Keratinocyte (primary cell): ENCODE data around the gene GNB1L. TPM values are rescaled to one million over a fixed set of nuclear protein-coding genes. Genes with fewer than 3 reads are reported as not detected.

Source experiments
- DNase-seq: peaks from one replicate; pipeline ENCODE4 v3.0.0-alpha.2; 2011; ENCODE audit warnings: low read depth, missing footprints, low spot score
- FAIRE-seq: peaks from 2 replicates; lab custom pipeline; 2011; peaks lifted over from hg19 to GRCh38; lab: Jason Lieb, UNC
- H2AFZ ChIP-seq: 2 replicates; pipeline ENCODE4 v1.6.0; 2012; ENCODE audit warnings: low read length, control low read depth, inconsistent platforms; ENCODE audit not compliant: control insufficient read depth
- H3K27ac ChIP-seq: 2 replicates; pipeline ENCODE4 v1.5.1; 2011; ENCODE audit warnings: low read length; ENCODE audit not compliant: control insufficient read depth, insufficient read depth
- H3K27me3 ChIP-seq: 3 replicates; pipeline ENCODE4 v1.6.0; 2011; ENCODE audit warnings: low read length; ENCODE audit not compliant: control insufficient read depth, insufficient read depth; ENCODE audit errors: extremely low read depth
- H3K36me3 ChIP-seq, 2 experiments: 2 replicates in 1 of 2; 3 replicates in 1 of 2; pipeline ENCODE4 v1.5.1; 2011; ENCODE audit warnings: low read length in 2 of 2, mild to moderate bottlenecking in 1 of 2; ENCODE audit not compliant: control insufficient read depth in 2 of 2, insufficient read depth in 2 of 2; ENCODE audit errors: extremely low read depth in 1 of 2
- H3K4me1 ChIP-seq: 3 replicates; pipeline ENCODE4 v1.5.1; 2011; ENCODE audit warnings: low read length; ENCODE audit not compliant: control insufficient read depth, insufficient read depth; ENCODE audit errors: extremely low read depth
- H3K4me2 ChIP-seq: 3 replicates; pipeline ENCODE4 v1.6.0; 2011; ENCODE audit warnings: low read depth, low read length; ENCODE audit not compliant: control insufficient read depth, insufficient read depth; ENCODE audit errors: extremely low read depth
- H3K4me3 ChIP-seq, 3 experiments: fragments of 200-600 bp in 1 of 3; sonication (generic) in 1 of 3; 2 replicates in 2 of 3; 3 replicates in 1 of 3; pipeline ENCODE4 v1.5.1; 2011 to 2016; ENCODE audit warnings: low read length in 3 of 3, mild to moderate bottlenecking in 3 of 3, control low read depth in 2 of 3, inconsistent platforms in 1 of 3, low read depth in 1 of 3, mixed read lengths in 1 of 3, mixed run types in 1 of 3, moderate library complexity in 1 of 3; ENCODE audit not compliant: control insufficient read depth in 2 of 3, insufficient read depth in 2 of 3; ENCODE audit errors: extremely low read depth in 1 of 3
- H3K79me2 ChIP-seq: 2 replicates; pipeline ENCODE4 v1.6.0; 2012; ENCODE audit warnings: low read length; ENCODE audit not compliant: control insufficient read depth, insufficient read depth
- H3K9ac ChIP-seq: 3 replicates; pipeline ENCODE4 v1.6.0; 2011; ENCODE audit warnings: low read length; ENCODE audit not compliant: control insufficient read depth, insufficient read depth; ENCODE audit errors: extremely low read depth
- H3K9me1 ChIP-seq: 3 replicates; pipeline ENCODE4 v1.6.0; 2011; ENCODE audit warnings: low read length; ENCODE audit not compliant: control insufficient read depth, insufficient read depth; ENCODE audit errors: extremely low read depth
- H3K9me3 ChIP-seq: 2 replicates; pipeline ENCODE4 v1.5.1; 2012; ENCODE audit warnings: low read depth, low read length; ENCODE audit not compliant: control insufficient read depth
- H4K20me1 ChIP-seq: 3 replicates; pipeline ENCODE4 v1.6.0; 2011; ENCODE audit warnings: low read length; ENCODE audit not compliant: control insufficient read depth, insufficient read depth; ENCODE audit errors: extremely low read depth
- EZH2 ChIP-seq: IDR thresholded peaks from one replicate; pipeline ENCODE4 v1.6.1; 2012; ENCODE audit warnings: inconsistent platforms, mild to moderate bottlenecking, low read length, moderate library complexity
- dilution Hi-C: fragments of 300-500 bp; cut with MboI; formaldehyde crosslinking; loops from one replicate; pipeline ENCODE4 v1.7.0; 2020; ENCODE audit warnings: low sequenced_read_pairs; ENCODE audit not compliant: extremely low pct_ligation_motif_present
- polyA plus RNA-seq, 5 experiments: library from polyadenylated mRNA; depleted of rRNA in 3 of 5; stranded (reverse) in 3 of 5; stranded (forward) in 1 of 5; unstranded in 1 of 5; fragments of >200 nt; gene quantifications; 1 replicate in 1 of 5; 2 replicates in 3 of 5; 3 replicates in 1 of 5; pipeline versions ENCODE4 v1.2.1 to v1.2.3, GENCODE V29; 2011 to 2012; ENCODE audit warnings: missing spikeins in 2 of 5, low read depth in 1 of 5, low replicate concordance in 1 of 5
- TF ChIP-seq, protein P1 (sequence below), 3 experiments: IDR thresholded peaks in 1 of 3; conservative IDR thresholded peaks in 1 of 3; optimal IDR thresholded peaks in 1 of 3; 2 replicates in 2 of 3; 3 replicates in 1 of 3; pipeline versions ENCODE3 to v1.5.1; 2011; ENCODE audit warnings: low read length in 3 of 3, mild to moderate bottlenecking in 3 of 3, moderate library complexity in 2 of 3, control low read depth in 1 of 3, inconsistent platforms in 1 of 3; ENCODE audit not compliant: insufficient read depth in 2 of 3; ENCODE audit errors: extremely low read depth in 1 of 3

GNB1L gene
- polyA plus RNA-seq, 1 donor (not counting 4 experiments of a cell fraction or from before 2014, with no cell fraction given): 2.0 TPM

DNA sequence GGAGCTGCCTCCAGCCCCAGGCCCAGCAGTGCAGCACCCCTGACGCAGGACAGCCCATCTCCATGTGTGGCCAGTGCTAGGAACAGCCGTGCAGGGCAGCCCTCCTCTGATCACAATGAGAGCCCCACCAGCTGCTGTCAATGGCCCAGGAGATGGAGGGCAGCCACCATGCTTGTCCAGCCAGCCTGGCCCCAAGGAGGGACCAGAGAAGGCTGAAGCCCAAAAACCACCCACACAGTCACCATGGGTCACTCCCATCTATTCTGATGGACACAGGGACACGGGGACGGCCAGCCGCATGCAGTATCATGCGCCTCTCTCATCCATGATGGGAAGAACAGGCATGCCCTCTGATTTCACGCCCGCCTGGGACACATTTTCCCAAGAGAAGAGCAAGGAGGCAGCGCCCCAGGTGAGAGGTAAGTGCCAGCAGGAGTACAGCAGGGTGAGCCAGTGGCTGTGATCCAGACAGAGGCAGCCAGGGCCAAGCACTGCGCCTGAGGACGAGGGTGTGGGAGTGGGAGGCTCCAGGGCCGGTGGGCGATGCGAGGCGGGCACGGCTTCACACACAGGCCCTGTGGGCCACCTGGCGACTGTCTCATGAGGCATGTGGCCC is 33.6 kb upstream of the GNB1L start:
- H3K4me1 ChIP-seq: peaks cover 40% of the 10 kb centered on the region
- H3K9me3 ChIP-seq: no peaks in the 10 kb centered on the region
- H3K9me1 ChIP-seq: no peaks in the 10 kb centered on the region
- no peak for FAIRE-seq
- H3K36me3 ChIP-seq: no peaks in the 10 kb centered on the region
- no peak for DNase-seq
- H4K20me1 ChIP-seq: no peaks in the 10 kb centered on the region
- TF ChIP-seq EZH2: no peak
- TF ChIP-seq, protein P1, sequence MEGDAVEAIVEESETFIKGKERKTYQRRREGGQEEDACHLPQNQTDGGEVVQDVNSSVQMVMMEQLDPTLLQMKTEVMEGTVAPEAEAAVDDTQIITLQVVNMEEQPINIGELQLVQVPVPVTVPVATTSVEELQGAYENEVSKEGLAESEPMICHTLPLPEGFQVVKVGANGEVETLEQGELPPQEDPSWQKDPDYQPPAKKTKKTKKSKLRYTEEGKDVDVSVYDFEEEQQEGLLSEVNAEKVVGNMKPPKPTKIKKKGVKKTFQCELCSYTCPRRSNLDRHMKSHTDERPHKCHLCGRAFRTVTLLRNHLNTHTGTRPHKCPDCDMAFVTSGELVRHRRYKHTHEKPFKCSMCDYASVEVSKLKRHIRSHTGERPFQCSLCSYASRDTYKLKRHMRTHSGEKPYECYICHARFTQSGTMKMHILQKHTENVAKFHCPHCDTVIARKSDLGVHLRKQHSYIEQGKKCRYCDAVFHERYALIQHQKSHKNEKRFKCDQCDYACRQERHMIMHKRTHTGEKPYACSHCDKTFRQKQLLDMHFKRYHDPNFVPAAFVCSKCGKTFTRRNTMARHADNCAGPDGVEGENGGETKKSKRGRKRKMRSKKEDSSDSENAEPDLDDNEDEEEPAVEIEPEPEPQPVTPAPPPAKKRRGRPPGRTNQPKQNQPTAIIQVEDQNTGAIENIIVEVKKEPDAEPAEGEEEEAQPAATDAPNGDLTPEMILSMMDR (optimal IDR thresholded peaks at IDR 0.05 in 1 of 3, IDR thresholded peaks at IDR 0.05 in 1 of 3, conservative IDR thresholded peaks at IDR 0.05 in 1 of 3; ENCODE audit: extremely low read depth in 1 of 3, insufficient read depth in 2 of 3, low read length in 3 of 3): peak in 1 of 3 experiments; percentile 5
- dilution Hi-C loops: no loop called here
- H3K79me2 ChIP-seq: no peaks in the 10 kb centered on the region
- H2AFZ ChIP-seq: no peak overlapping the region
- no peak overlapping the region for H3K27ac ChIP-seq
- no peak overlapping the region for H3K9ac ChIP-seq
- no peak overlapping the region for H3K4me2 ChIP-seq
- no peak overlapping the region for H3K4me3 ChIP-seq
- no peaks in the 10 kb centered on the region for H3K27me3 ChIP-seq

- Histone ChIP-seq H3K9ac (no peak overlapping the region), H3K27me3 (no peaks in the 10 kb centered on the region), H3K4me3 (no peak overlapping the region), H3K79me2 (no peaks in the 10 kb centered on the region), H3K9me3 (no peaks in the 10 kb centered on the region), H3K4me1 (peaks cover 40% of the 10 kb centered on the region), H3K27ac (no peak overlapping the region), H3K4me2 (no peak overlapping the region), H3K36me3 (no peaks in the 10 kb centered on the region), H3K9me1 (no peaks in the 10 kb centered on the region), H4K20me1 (no peaks in the 10 kb centered on the region), H2AFZ (peak overlapping the region; percentile 10)
- no peak for DNase-seq
- dilution Hi-C loops: no loop called here
- no peak for FAIRE-seq
- TF ChIP-seq EZH2: no peak
- TF ChIP-seq, protein P1 (optimal IDR thresholded peaks at IDR 0.05 in 1 of 3, IDR thresholded peaks at IDR 0.05 in 1 of 3, conservative IDR thresholded peaks at IDR 0.05 in 1 of 3; ENCODE audit: extremely low read depth in 1 of 3, insufficient read depth in 2 of 3, low read length in 3 of 3): no peak
Observed at GRCh38 chr22:19887256-19887985, 32.7 kb upstream of the GNB1L start.
